HG03039 (cell line): Measurements from ENCODE around the gene COL28A1.
"Not testable (repeated sequence)": the region's sequence is repeated elsewhere in the genome, so short reads cannot be mapped to it uniquely, and the experiment has no call there.

Experiments used
- ATAC-seq: cut with Tn5 transposase; IDR thresholded peaks from one replicate; pipeline ENCODE4 v1.9.1; 2021; ENCODE audit warnings: mild to moderate bottlenecking, moderate library complexity; ENCODE audit not compliant: unreplicated experiment

COL28A1 gene

GRCh38 chr7:7422641-7423040 lies 113.0 kb downstream of the COL28A1 start:
- no peak for ATAC-seq

- ATAC-seq, result no peak
These were observed 113.8 kb downstream of the COL28A1 start for GRCh38 chr7:7421826-7422225.

GRCh38 chr7:7418997-7419396 lies 116.7 kb downstream of the COL28A1 start:
- ATAC-seq, result no peak

GRCh38 chr7:7417851-7418250 lies 117.8 kb downstream of the COL28A1 start:
- no peak for ATAC-seq

DNA sequence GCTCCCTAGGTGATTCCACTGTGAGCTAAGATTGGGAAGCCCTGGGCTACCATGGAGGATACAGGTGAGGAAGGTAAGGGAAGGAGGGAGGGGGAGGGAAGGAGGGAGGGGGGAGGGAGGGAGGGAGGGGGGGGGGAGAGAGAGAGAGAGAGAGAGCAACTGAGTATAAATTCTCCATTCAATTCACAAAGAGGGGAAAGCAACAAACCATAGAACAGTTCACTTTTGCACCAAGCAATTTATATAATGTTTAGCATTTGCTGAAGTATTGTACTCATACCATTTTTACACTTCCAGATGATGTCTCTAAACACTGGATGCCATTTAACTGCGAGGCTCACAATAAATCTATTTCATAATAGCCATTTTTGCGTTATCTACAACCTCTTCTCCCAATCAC lies 118.3 kb downstream of the COL28A1 start:
- no peak for ATAC-seq

GRCh38 chr7:7416031-7416858 lies 119.4 kb downstream of the COL28A1 start:
- ATAC-seq, result no peak

DNA sequence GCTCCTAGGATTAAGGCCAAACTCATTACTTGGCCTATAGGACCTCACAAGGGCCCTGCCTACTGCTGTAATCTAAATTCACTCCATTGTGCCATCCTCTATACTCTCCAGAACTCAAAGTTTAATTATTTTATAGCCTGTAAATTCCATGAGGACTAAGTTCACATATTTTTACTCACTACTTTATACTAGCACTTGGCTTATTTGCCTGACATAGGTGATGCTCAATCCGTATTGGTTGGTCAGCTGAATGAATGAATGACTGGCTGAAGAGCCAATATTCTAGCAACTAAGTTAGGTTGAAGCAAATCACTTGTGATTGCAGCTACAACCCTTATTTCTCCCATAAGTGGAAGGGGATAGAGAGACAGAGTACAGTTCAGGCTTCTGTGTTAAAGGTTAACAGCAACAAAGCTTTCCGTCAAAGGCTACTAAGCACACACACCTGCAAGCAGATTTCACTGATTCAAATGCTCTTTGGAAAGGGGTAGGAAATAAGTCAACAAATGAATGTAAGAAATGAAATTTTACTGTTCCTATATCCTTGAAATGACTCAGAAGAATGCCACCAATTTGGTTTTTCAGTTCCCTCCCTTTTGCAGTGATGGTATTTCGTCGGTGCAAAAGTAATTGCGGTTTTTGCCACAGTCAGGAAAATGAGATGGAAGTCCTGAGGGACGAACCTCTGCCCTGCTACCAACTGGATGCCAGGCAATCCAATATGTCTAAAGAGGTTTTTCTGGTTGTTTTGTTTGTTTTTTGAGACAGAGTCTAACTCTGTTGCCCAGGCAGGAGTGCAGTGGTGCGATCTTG lies 120.7 kb downstream of the COL28A1 start:
- no peak for ATAC-seq

DNA sequence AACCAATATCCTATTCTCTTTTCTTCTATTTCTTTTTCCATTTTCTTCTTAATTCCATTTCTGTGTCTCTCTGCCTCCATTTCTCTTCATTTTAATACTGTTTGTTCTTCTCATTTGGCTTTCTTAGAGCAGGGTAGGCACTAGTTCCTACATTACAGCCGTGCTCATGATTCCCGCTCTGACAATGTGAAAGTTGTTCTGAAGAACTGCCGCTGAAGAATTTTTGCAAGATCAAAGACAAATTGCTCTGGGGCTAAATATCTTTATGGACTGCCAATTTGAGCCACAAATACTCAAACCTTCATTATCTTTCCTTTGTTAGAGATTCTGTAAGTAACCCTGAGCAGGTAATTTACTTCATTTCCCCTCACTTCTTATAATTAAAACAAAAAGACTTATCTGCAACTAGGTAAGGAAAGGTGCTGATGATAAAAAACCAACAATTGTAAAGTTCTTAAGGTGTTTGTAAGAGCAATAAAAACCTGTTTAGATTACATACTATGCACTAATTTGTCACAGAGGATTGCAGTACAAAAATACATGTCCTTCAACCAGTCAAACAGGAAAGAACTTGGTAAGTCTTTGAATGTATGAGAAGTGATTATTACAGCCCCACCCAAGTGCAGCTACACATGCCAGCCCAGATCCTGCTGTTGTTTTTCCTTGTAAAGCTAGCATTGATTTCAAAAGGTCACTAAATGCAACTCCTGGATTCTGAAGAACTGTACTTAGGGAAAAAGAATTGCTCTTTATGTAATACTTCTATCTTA lies 127.5 kb downstream of the COL28A1 start:
- ATAC-seq, result no peak

DNA sequence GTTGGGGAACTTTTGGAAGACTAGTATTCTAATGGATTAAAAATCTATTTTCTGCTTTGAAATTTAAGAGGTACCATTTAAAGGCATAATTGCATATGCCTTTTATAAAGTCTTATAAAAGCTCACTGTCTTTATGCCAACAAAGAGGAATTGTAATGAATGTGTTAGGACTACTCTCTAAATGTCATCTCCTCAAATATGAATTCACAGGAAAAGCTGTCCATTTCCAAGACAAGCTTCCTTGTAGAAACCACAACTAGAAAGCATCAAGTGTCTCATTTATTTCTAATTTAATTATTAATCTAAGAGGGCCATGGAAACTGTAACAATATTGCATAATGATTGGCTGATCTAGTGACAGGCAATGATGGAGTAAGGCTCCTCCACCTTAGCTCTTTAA lies 130.2 kb downstream of the COL28A1 start:
- ATAC-seq, result no peak

GRCh38 chr7:7399707-7400106 lies 136.0 kb downstream of the COL28A1 start:
- no peak for ATAC-seq

- ATAC-seq, result no peak
These were observed 139.9 kb downstream of the COL28A1 start for GRCh38 chr7:7395785-7396184.

DNA sequence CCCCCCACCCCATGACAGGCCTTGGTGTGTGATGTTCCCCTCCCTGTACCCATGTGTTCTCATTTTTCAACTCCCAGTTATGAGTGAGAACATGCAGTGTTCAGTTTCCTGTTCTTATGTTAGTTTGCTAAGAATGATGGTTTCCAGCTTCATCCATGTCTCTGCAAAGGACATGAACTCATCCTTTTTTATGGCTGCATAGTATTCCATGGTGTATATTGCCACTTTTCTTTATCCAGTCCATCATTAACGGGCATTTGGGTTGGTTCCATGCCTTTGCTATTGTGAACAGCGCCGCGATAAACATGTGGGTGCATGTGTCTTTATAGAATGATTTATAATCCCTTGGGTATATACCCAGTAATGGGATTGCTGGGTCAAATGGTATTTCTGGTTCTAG lies 147.5 kb downstream of the COL28A1 start:
- not testable (repeated sequence) for ATAC-seq

GRCh38 chr7:7385421-7385820 lies 150.3 kb downstream of the COL28A1 start:
- ATAC-seq, result no peak

GRCh38 chr7:7384228-7384627 lies 151.4 kb downstream of the COL28A1 start:
- ATAC-seq, result no peak

DNA sequence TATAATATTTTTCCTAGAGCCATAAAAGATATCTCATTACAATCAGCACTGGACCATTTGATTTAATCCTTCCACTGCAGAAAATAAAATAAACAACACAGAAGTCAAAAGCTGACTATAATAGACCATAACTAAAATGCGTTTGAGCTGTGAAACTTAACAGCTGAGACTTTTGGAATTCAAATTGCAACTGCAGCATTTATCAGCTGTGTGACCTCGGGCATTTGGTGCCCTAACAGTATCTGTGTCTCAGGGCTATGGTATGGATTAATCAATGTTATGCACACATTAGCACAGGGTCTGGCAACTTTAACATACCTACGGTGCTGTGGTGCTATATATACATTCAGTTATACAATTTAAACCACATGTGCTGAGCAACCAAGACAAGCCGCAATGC lies 160.1 kb downstream of the COL28A1 start:
- ATAC-seq, result no peak

DNA sequence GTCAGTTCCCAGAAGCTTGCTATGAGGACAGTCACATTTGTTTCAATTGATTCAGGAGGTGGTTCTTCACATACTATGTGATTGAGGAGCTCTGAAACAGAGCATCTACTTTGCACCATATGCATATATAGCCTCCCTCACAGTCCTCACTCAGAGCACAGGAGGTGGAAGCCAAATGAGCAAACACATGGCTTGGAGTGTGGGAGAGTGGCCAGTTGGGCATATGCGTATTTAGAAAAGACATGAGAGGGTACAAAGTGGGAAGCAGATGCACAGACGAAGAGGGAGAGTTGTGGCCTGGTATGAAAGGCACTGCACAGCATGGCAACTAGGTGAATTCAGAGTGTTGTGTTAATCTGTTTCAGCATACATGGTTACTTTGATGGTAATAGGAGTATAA lies 165.6 kb downstream of the COL28A1 start:
- no peak for ATAC-seq

GRCh38 chr7:7369134-7369533 lies 166.5 kb downstream of the COL28A1 start:
- no peak for ATAC-seq

DNA sequence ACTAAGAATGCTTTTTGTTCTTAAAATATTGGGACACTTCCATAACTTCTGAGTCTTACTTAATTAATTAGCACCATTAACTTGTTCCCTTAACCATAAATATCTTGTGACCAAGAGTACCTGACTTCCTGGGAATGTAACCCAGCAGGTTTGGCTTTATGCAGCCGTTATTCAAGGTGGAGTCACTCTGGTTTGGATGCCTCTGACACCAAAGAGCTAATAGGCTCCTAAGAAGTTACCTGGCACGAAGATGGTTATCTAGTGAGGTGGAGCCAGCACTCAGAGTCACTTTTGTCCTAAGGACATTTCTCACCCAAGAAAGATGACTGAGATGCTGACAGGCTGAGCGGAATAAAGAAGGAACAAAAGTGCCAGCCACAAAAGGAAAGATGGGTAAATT lies 181.0 kb downstream of the COL28A1 start:
- ATAC-seq, result no peak

DNA sequence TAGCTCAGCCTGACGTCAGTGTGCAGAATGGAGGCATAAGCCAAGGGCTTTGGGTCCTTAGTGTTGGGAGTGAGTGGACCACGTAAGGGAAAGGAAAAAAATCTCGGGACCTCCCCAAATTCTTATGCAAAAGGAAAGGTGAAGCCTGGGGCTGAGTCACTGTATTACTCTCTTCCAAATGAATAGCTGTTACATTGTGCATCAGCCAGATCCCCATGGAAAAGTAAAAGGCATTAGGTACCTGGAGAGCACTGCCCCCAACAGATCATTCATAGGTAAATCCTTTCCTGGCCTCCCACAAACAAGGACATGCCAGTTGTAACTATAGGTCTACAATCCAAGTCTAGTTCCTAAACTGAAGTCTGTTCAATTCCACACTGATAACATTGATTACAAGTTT lies 182.8 kb downstream of the COL28A1 start:
- ATAC-seq, result no peak

GRCh38 chr7:7351832-7352231 lies 183.8 kb downstream of the COL28A1 start:
- no peak for ATAC-seq

GRCh38 chr7:7351156-7351555 lies 184.5 kb downstream of the COL28A1 start:
- ATAC-seq, result no peak
